WERI-Rb-1 (cell line): ENCODE measurements around the gene ATG4C.
"Not testable (repeated sequence)": the region's sequence is repeated elsewhere in the genome, so short reads cannot be mapped to it uniquely, and the experiment has no call there.

Source experiments
- DNase-seq: peaks from one replicate; pipeline ENCODE4 v3.0.0-alpha.2; 2020
- H3K27ac ChIP-seq: fragments of 250-450 bp; sonication (Bioruptor Pico); 2 replicates; pipeline ENCODE4 v1.5.1; 2020; ENCODE audit warnings: mild to moderate bottlenecking, moderate library complexity
- H3K27me3 ChIP-seq: fragments of 250-450 bp; sonication (Bioruptor Pico); 2 replicates; pipeline ENCODE4 v1.5.1; 2021; ENCODE audit warnings: mild to moderate bottlenecking, low read depth, moderate library complexity; ENCODE audit not compliant: insufficient read depth, severe bottlenecking
- H3K36me3 ChIP-seq: fragments of 250-450 bp; sonication (Bioruptor Pico); 2 replicates; pipeline ENCODE4 v1.5.1; 2020; ENCODE audit warnings: mild to moderate bottlenecking, moderate library complexity
- H3K4me3 ChIP-seq: 2 replicates; pipeline ENCODE4 v1.5.1; 2011; ENCODE audit warnings: low read depth, mild to moderate bottlenecking, control low read depth, low read length
- H3K9me3 ChIP-seq: fragments of 250-450 bp; sonication (Bioruptor Pico); 2 replicates; pipeline ENCODE4 v1.5.1; 2021; ENCODE audit warnings: mild to moderate bottlenecking, moderate library complexity; ENCODE audit not compliant: severe bottlenecking
- CTCF ChIP-seq: IDR thresholded peaks from 2 replicates; pipeline ENCODE4 v1.5.1; 2011; ENCODE audit warnings: low read depth, mild to moderate bottlenecking, control low read depth, inconsistent platforms, low read length

The ATG4C gene

GRCh38 chr1:62765981-62766380 lies 18.0 kb upstream of the ATG4C start:
- no peak for DNase-seq
- no peak for TF ChIP-seq CTCF
- no peak overlapping the region for H3K4me3 ChIP-seq
- no peaks in the 10 kb centered on the region for H3K27me3 ChIP-seq
- no peak overlapping the region for H3K27ac ChIP-seq
- H3K9me3 ChIP-seq: peaks cover 2% of the 10 kb centered on the region
- H3K36me3 ChIP-seq: no peaks in the 10 kb centered on the region

- H3K4me3 ChIP-seq, DNase-seq, H3K36me3 ChIP-seq, H3K27ac ChIP-seq, H3K9me3 ChIP-seq, H3K27me3 ChIP-seq: not testable (repeated sequence)
These were observed 15.4 kb upstream of the ATG4C start for GRCh38 chr1:62768551-62768950.

- TF ChIP-seq CTCF: no peak
- Histone ChIP-seq H3K27ac (no peak overlapping the region), H3K9me3 (no peaks in the 10 kb centered on the region), H3K4me3 (no peak overlapping the region), H3K27me3 (no peaks in the 10 kb centered on the region), H3K36me3 (no peaks in the 10 kb centered on the region)
- no peak for DNase-seq
These were observed 11.2 kb upstream of the ATG4C start for GRCh38 chr1:62772607-62773295.

- Histone ChIP-seq H3K27me3 (no peaks in the 10 kb centered on the region), H3K4me3 (no peak overlapping the region), H3K36me3 (no peaks in the 10 kb centered on the region), H3K9me3 (no peaks in the 10 kb centered on the region), H3K27ac (no peak overlapping the region)
- no peak for DNase-seq
- no peak for TF ChIP-seq CTCF
These were observed 9.9 kb upstream of the ATG4C start for GRCh38 chr1:62774006-62774405.

GRCh38 chr1:62774971-62775595 lies 8.8 kb upstream of the ATG4C start:
- Histone ChIP-seq H3K9me3 (no peaks in the 10 kb centered on the region), H3K27ac (no peak overlapping the region), H3K36me3 (no peaks in the 10 kb centered on the region), H3K4me3 (no peak overlapping the region), H3K27me3 (no peaks in the 10 kb centered on the region)
- no peak for TF ChIP-seq CTCF
- no peak for DNase-seq

GRCh38 chr1:62778208-62778607 lies 5.7 kb upstream of the ATG4C start:
- Histone ChIP-seq H3K27me3 (no peaks in the 10 kb centered on the region), H3K9me3 (no peaks in the 10 kb centered on the region), H3K27ac (no peak overlapping the region), H3K4me3 (no peak overlapping the region), H3K36me3 (no peaks in the 10 kb centered on the region)
- no peak for DNase-seq
- no peak for TF ChIP-seq CTCF
